ENCODE results near the gene ENTREP1. TPM values are rescaled to one million over a fixed set of nuclear protein-coding genes. Genes with fewer than 3 reads are reported as not detected.
"Not testable (repeated sequence)": the region's sequence is repeated elsewhere in the genome, so short reads cannot be mapped to it uniquely, and the experiment has no call there.

ENTREP1 gene
- polyA plus RNA-seq, 1 donor, result 48.7 TPM

DNA sequence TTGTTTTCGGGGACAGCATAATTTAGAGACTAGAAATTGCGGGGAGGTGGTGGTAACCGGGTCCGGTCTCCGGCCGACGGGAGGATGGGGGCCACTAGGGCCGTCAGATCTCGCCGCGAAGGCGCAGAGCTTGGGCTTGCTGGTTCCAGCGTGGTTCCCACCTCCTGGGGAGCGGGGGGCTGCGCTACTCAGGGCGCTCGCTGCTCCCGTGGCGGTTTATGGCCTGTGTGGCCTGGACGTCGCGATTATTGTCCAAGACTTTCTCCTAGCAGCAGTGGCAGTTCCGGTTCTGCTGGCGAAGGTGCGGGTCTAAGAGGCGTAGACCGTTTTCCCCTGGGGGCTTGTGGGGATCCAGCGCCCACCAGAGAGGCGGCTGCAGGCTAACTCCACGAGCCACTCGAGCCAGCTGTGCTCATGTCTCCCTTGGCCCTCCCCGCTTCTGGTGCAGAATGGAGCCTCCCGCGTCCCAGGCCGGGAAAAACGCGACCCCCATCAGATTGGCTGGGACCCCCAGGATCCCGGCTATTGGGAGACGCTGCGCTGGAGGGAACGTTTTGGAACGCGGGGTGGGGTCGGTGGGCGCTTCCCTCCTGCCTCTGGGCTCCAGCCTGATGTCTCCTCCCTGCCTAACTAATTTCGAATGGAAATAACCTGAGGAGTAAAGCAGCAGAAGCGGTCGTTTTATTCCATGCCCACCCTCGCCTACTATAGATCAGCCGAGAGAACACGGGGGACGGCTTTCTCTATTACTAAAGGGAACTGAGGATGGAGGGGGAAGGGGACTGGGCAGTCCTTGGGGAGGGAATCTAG is 87.1 kb downstream of the ENTREP1 start:
- DNase-seq, result no peak

DNA sequence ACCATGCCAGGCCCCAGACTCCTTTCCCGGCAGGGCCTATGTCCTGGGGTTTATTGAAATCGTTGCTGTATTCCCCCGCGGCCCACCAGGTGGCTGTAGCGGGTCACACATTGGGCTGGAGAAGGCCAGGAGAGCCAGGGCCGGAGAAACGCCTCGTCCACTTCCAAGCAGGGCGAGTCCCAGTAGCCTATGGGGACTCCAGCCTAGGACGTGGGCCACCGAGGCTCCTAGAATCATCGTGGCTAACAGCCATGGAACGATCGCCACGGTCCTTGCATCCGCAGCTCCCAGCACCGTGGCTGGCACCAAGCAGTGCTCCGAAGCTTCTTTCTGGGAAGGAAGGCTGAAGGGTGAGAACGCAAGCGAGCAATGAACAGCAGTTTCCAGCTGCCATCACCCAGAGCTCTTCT is 87.7 kb downstream of the ENTREP1 start:
- DNase-seq, result peak; percentile 29

DNA sequence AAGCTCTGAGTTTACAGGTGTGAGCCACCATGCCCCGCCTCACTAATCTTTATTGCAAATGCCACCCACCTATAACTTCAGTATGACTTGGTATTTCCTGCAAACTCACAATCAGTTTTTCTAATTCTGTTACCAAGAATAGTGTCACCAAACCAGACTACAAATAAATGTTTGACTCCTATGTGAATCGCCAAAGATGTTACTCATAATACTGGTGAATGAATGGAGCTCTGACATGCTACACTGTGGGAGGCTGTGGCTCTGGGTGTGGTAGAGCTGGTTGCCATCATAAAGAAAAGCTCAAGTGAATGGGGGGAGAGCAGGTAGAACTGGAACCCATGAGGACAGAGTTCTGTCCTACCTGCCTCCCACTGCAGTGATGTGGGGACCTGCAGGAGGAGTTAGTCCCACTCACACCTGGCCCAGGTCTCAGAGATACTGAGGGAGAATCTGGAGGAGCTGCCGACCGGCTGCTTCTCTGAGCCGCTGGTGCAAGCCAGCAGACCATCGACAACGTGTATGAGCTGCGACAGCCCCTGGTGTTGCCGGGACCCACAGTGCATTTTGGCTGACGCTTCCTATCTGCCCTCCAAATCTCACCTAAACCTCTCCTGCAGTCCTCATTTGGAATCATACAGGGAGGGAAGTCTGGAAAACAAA is 95.7 kb downstream of the ENTREP1 start:
- no peak for DNase-seq

DNA sequence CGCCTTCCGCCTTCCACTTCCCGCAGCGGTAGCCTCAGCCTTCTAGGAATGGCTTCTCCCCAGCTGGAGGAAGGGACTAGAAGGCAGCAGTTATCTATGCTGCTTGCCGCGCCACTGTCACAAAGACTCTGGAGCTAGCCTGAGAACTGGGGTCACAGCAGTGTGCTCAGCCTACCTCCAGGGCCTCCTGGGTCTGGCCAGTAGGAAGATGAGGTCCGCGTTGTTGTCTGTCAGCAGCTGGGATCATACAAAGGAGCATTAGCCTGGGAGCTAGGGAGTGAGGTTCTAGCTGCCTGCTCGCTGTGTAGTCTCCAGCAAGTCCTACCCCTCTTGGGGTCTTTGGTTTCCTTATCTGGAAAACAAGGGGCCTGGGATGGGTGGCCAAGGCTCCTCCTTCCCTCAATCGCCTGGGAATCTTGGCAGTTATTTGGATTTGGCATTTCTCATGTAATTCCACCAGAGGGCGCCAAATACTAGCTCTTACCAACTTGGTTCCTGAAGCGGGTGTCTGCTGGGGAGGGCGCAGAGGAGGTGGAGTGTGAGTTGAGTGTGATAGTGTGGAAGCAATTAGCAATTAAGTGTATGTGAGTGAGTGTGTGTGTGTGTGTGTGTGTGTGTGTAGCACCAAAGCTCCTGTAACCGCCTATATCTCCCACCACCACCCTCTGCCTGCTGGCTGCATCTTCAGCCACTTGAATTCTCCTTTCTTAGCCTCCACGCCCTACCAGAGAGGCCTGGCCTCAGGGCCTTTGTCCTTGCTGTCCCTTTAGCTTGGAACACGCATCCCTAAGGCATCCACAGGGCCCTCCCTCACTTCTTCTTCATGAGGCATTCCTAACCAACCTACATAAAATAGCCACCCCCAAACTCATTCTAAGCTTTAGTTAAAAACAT is 97.1 kb downstream of the ENTREP1 start:
- peak; percentile 64 for DNase-seq

DNA sequence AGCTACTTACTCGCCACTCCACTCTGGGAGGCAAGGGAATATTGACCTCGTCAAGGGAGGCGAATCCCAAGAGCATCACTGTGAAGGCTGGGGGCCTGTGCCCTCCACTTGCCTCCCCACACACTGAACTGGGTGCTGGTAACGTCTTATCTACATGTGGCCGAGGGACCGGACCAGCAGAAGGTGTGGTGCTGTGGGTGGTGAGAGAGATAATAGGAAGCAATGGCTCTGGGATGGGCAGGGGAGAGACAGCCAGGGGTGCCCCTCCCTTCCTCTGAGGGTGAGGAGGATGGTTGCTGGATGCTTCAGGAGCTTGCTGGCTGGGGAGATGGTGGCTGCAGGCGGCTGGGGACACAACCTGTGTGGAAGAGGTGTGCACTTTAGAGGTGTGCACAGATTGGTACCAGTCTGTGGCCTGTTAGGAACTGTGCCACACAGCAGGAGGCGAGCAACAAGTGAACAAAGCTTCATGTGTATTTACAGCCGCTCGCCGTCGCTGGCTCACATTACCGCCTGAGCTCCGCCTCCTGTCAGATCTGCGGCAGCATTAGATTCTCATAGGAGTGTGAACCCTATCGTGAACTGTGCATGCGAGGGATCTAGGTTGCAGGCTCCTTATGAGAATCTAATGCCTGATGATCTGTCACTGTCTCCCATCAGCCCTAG is 100.3 kb downstream of the ENTREP1 start:
- DNase-seq, result no peak

DNA sequence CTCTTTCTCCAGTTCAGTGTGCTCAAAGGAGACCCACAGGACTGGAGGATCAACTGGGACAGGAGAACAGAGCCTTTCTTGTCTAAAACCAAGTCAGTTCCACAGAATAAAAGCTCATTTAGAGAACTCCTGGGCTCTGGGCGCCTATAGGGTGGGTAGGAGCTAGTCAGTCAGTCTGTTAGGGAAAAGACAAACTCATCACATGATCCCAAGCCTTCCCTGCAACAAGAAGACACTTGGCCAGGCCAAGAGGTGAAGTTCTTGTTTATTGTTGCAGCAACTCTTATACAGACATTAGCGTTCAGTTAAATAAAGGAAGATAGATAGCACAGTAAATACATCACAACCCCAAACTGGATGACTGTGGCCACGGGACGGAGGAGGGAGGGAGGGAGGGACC is 102.3 kb downstream of the ENTREP1 start:
- DNase-seq, result no peak

DNA sequence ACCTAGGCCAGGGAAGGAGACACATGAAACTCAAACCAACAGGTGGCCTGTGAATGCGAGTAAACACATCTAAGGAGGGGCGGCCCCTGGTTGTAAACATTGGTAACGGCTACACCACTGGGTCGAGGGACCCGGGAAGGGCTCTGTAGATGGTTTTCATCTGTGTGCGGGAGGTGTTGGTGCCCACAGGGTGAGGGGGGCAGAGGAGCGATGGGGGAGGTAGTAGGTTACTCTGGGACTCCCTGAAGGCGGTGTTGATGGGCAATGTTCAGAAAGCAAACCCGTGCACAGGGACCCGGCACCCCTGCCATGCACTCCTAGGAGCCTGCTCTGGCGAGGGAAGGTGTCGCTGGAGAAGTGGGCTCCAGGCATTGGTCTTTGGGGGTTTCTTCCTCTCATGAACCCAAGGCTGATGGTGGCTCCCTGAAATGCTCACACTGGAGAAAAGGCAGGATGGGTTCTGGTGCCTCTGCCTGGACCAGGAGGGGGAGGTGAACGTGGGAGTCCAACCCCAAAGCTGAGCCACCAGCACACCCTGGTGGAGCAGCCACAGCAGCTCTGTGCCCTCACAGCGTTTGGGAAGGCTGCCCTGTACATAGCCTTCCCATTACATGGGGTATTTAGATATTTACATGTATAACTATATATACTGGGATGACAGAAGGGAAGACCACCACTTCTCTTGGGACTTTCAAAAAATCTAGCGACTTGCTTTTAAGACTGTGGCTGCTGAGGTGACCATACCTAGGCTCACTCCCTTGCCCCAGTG is 103.2 kb downstream of the ENTREP1 start:
- no peak for DNase-seq

DNA sequence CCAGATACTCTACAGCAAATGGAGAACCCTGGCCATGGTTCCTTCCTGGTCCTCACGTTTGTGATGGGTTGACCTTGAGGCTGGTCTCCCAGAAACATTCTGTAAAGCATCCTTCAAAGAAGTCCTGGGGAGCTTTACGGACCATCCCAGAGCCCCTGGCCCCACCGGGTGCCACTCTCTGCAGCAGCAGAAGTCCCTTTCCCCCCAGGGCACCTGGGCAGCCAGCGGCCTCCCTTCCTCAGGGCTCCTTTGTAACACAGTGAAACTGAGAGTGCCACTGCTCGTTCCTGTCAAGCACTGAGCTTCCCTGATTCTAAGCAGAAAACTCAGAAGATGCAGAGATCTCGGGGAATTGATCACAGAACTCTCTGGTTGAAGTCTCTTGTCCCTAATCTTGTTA is 104.3 kb downstream of the ENTREP1 start:
- no peak for DNase-seq

DNA sequence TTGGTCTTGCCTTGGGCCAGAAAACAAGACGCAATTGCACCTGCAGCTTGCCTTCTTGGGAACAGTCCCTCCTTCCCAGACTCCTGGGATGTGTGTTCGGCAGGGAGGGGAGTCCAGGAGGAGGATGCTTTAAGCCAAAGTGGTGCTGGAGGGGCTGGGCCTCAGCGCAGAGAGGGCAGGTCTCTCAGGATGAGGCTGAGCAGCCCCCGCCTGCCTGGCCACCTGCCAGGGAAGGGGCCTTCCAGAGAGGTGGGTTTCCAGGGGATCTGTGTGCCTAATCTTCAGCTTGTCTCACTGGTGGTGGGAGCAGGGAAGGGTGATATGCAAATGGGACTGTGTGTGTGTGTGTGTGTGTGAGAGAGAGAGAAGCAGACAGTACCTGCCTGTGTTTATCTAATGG is 105.2 kb downstream of the ENTREP1 start:
- DNase-seq, result no peak

DNA sequence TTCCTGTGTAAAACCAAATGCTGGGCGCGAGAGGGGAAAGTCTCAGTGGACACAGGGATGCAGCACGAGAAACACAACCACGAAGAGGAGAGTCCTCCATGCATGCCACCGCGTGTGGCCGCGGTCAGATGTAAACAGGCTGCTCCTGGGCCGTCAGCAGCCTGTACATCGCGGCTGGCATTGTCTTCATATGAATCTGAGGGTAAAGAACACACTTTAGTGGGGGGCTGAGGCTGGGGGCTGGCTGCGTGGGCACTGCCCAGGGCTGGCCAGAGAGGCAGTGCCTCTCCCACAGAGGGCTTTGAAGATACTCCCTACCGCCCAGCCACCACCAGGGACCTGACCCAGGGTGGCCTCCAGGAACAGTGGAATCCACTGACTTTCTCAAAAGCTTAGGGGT is 106.2 kb downstream of the ENTREP1 start:
- no peak for DNase-seq

DNA sequence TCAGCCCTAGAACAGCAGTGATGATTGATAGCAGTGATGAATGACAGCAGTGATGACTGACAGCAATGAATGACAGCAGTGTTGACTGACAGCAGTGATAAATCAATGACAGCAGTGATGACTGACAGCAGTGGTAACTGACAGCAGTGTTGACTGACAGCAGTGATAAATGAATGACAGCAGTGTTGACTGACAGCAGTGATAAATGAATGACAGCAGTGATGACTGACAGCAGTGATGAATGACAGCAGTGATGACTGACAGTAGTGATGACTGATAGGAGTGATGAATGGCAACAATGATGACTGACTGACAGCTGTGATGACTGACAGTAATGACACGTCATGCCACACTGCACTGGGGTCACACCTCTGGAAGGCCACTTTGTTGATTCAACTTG is 106.8 kb downstream of the ENTREP1 start:
- DNase-seq, result no peak

DNA sequence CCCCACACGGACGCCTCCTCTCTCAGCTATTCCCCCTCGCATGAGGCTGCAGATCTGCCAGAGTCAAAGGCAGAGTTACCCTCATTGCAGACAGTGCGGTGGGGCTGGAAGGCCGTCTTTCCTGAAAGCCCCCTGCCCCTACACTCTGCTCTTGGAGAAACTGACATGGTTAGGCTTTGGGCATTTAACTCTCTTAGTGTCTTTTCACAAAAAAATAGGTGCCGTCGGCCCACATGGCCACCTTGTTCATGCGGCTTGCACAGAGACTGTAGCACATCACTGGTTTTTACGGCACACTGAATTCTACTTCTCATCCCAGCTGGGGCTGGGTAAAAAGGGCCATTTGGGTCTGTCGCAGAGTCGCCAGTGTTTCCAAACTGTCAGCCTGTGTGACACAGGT is 107.6 kb downstream of the ENTREP1 start:
- no peak for DNase-seq

DNA sequence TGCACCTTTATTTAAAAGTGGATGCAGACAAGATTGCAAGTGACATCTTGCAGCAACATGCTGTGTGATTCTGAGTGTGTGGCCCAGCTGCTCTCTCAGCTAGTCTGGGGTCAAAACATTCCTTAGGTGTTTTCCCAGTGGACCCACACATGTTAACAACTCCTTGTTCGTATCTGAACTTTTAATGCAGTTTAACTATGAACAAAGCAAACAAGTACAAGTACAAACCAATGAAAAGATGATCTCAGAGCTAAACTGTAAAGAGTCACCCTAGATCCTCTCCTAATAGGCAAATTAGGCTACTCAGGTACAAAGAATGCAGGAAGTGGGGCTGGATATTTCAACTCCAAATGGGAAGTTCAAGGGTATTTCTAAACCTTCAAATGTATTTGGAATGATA is 108.4 kb downstream of the ENTREP1 start:
- no peak for DNase-seq

DNA sequence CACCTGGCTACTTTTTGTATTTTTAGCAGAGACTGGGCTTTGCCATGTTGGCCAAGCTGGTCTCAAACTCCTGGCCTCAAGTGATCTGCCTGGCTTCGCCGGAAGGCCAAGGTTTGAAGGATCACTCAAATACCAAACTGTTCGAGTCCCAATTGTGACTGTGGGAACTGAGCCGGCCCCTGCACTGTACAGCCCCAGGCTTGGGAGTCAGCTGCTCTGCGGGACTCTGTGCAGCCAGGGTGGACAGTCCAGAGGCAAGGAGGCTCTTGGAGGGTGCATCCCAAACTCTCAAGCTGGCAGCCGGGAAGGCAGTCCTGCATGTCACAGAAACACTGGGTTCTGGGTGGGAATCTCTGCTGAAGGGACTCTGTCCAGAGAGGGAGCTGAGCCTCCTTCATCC is 109.0 kb downstream of the ENTREP1 start:
- no peak for DNase-seq

DNA sequence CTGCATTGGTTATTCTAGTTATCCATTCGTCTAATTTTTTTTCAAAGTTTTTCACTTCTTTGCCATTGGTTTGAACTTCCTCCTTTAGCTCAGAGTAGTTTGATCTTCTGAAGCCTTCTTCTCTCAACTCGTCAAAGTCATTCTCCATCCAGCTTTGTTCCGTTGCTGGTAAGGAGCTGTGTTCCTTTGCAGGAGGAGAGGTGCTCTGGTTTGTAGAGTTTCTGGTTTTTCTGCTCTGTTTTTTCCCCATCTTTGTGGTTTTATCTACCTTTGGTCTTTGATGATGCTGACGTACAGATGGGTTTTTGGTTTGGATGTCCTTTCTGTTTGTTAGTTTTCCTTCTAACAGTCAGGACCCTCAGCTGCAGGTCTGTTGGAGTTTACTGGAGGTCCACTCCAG is 114.6 kb downstream of the ENTREP1 start:
- DNase-seq, result not testable (repeated sequence)

DNA sequence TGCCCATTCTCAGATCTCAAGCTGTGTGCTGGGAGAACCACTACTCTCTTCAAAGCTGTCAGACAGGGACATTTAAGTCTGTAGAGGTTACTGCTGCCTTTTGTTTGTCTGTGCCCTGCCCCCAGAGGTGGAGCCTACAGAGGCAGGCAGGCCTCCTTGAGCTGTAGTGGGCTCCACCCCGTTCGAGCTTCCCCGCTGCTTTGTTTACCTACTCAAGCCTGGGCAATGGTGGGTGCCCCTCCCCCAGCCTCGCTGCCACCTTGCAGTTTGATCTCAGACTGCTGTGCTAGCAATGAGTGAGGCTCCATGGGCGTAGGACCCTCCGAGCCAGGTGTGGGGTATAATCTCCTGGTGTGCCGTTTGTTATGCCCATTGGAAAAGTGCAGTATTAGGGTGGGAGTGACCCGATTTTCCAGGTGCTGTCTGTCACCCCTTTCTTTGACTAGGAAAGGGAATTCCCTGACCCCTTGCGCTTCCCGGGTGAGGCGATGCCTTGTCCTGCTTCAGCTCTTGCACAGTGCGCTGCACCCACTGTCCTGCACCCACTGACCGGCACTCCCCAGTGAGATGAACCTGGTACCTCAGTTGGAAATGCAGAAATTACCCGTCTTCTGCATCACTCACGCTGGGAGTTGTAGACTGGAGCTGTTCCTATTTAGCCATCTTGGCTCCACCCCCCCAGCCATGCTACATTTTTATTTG is 115.4 kb downstream of the ENTREP1 start:
- DNase-seq, result not testable (repeated sequence)

Other genes with a start within 250 kb of the ENTREP1 start
- 13.5 TPM for gene TJP2, start 150.9 kb upstream of the ENTREP1 start, polyA plus RNA-seq (ENCODE audit: insufficient read length)

Data from hindlimb muscle (tissue), 1 donor.